ENCODE measurements around the gene DGKI.

Gene DGKI

DNA sequence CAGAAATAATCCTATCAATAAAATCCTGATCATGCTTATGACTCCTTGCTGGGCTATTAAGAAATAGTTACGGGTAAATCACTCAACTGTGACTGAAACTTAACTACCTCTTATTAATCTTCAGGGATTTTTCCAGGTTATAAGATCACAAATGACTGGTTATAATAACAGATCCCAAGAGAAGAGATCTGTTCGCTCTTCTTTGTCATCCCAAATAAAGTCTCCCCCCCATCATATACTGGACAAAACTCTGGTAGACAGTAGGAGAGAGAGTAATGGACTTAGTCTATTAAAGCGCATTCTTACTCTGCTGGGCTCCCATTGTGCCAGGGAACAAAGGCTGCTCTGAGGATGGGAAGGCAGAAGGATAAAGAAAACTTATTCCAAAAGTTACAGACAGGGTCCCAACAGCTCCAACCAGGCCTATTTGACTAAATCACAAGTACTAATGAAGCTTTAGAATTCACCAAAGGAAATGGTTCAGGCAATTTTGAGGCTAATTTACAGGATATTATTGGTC, 233.7 kb downstream of the DGKI start:
- in situ Hi-C loops (cut with HindIII; ENCODE audit: low sequenced_read_pairs), result loop anchor here (25.0 kb wide), 2 partner anchors 399 to 451 kb away; partner anchors contain the start of gene CREB3L2

DNA sequence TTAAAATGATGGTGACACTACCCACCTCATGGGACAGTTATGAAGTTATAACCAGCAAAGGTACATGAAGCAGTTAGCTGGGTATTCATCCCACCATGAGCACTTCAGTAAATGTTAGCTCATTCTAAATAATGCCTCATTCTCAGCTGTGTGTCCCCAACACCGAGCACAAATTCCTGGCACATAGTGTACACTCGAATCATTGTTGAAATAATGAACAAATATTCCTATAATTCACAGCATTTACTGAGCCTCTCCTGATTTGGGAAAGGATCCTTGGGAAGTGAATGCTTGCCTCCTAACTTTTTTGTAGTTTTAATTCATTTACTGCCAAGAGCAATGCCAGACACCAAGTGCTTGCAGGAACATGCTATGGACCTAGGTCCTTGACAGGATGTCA, 235.2 kb downstream of the DGKI start:
- in situ Hi-C loops (cut with HindIII; ENCODE audit: low sequenced_read_pairs), result loop anchor here (25.0 kb wide), 2 partner anchors 401 to 449 kb away; partner anchors contain the start of gene CREB3L2

DNA sequence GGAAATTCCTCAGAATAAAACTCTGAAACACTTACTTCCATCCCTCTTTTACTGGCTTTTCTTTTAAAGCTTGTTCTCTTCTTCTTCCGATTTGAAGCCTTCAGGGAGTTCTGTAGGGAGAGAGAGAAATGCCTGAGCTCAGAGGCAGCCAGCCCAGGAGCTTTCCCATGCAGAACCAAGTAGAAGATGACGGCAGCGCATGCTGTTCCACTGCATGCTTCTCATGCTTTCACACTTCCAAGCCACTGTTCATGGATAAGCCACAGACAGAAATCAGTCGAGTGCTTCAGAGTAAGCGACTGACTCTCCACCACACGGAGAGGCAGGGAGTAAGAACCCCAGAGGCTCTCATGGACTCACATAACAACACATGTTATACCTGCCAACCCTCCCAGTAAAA, 237.3 kb downstream of the DGKI start:
- in situ Hi-C loops (cut with HindIII; ENCODE audit: low sequenced_read_pairs), result loop anchor here (25.0 kb wide), 2 partner anchors 403 to 447 kb away; partner anchors contain the start of gene CREB3L2

DNA sequence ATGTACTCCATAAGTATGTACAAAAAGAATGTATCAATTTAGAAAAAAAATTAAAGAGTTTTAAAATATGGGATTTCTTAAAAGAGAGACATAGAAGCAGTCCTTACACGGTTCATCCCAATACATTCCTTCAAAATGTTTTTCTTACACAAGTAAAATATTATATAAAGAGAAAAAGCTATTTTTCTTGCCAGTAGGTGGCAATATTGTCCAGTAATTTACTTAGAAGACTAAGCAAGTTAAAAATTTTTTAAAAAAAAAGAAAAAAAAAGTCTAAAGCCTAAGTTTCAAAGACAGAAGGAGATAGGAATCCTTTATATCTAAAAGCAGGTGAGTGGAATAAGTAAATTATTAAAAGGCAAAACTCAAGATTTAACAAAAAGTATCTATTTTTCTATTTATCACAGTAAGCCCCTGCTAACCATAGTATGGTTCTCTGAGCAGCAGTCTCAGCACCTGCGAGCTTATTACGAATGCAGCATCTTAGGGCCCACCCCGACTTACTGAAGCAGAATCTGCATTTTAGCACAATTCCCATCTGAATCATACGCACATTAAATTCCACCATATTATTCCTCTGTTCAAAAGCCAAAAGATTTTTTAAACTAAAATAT, 240.6 kb downstream of the DGKI start:
- in situ Hi-C loops (cut with HindIII; ENCODE audit: low sequenced_read_pairs), result loop anchor here (25.0 kb wide), 2 partner anchors 406 to 444 kb away; partner anchors contain the start of gene CREB3L2

DNA sequence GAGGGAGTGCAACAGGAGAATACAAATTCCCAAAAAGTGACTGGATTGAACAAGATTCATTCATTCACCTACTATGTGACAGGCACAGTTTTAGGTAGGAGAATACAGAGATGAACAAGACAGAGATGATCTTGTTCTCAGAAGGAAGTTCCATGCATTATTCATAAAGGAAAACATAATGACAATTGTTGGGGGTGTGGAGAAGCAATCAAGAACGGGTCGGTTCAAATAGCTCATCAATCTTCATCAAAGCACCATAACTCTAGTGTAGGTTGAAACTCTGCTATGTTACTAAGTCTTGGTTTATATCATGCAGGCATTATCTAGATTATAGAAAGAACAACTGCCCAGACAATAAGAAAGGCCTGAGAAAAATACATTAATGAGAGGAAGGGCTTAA, 243.7 kb downstream of the DGKI start:
- in situ Hi-C loops (cut with HindIII; ENCODE audit: low sequenced_read_pairs), result loop anchor here (25.0 kb wide), 2 partner anchors 409 to 441 kb away; partner anchors contain the start of gene CREB3L2

DNA sequence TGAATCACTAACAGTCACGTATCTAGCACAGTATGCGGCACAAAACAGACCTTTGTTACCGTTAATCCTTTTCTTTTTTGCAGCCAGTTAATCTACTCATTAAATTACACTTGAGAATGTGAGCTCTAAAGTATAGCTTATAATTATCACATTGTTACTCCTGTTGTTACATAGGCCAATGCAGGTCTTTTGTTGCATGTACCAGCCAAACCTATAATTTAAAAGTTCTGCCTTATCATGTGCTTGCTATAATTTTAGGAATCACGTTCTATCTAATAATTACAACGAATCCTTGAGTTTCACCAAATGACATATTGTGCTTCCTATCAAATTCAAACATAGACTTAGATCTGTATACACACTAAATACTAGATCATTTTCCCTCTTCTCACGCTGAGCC, 245.1 kb downstream of the DGKI start:
- in situ Hi-C loops (cut with HindIII; ENCODE audit: low sequenced_read_pairs), result loop anchor here (25.0 kb wide), 2 partner anchors 411 to 439 kb away; partner anchors contain the start of gene CREB3L2

DNA sequence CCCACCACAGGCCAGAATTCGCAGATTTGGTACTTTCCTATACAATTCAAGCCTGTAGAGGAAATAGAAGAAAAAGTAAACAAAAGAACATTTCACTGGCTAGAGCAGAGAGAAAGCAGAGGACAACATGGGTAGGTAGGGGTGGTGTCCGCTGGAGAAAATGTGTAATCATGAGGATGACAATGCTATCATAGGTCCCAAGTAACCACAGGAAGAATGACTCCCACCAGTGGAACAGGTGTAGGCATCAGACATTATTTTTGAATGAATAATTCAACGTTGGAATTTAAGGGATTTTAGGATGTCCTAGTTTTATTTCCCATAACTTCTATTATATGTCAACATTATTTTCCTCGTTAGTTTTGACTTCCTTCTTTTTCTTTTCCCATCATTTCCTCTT, 248.9 kb downstream of the DGKI start:
- in situ Hi-C loops (cut with HindIII; ENCODE audit: low sequenced_read_pairs), result no loop called here

DNA sequence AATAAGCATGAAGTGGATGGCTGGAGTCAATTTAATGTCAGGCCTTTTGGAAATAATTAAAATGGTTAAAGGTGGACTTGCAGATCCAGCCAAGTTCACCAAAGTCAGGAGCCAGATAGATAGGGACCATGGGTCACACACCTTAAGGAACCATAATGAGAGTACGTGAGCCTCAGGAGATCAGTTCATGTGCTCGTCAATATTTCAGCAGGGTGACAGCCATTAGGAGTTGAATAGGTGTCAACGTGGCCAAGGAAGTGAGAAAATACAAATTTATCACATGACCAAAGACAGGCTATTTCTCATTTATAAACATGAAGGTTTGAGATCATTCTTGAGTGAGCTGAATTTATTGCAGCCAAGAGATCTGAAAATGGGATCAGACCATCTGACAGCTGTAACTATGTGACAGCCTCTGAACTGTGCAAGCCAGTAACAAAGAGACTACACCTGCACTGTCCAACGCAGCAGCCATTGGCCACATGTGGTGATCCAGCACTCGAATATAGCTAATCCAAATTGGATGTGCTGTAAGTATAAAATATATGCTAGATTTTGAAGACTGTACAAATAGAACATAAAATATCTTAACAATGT, 253.6 kb downstream of the DGKI start:
- in situ Hi-C loops (cut with HindIII; ENCODE audit: low sequenced_read_pairs), result no loop called here

DNA sequence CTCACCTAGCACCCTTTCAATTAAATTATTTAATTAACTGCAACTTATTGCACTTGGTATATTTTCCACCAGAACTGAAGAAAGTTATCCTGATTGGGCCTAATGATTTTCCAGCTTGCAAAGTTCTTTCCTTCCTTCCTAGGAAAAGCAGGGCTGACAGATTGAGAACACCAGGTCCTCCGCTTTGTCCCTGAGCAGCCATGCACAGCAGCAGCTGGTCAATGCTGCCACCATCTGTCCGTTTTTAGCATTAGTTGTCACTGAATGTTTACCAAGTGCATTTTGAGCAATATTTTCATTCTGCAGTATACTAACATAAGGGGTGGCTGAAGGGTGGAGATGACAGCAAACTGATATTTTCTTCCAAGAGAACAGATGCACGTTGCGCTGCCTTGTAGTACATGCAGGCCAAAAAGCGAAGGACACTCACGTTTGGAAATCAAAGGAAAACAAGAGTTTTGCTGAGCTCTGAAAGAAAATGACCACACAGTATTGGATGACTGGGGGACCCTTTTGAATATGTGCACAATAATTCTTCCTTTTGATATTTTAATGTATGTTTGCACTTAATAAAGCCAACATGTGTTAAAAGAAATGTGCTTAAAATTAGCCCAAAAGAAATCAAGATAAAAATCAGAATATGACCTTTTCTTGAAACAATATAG, 254.4 kb downstream of the DGKI start:
- in situ Hi-C loops (cut with HindIII; ENCODE audit: low sequenced_read_pairs), result no loop called here

DNA sequence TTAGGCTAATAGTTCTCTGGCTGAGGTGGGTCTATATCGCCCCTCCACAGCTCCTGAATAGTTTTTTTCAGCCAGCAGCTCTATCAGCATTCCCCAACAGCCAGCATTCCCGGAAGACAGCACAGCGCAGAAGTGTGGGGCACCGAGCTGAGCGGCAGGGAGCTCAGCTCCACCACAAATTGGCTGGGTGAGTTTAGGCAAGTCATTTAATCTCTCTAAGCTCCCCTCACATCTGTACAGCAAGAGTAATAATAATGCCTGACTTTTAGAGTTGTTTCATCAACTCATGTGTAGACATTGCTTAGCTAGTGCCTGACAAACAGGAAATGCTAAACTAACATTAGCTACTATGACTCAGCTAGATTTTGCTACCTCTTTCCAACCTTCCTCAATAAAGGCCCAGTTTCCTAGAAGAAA, 255.3 kb downstream of the DGKI start:
- in situ Hi-C loops (cut with HindIII; ENCODE audit: low sequenced_read_pairs), result no loop called here

DNA sequence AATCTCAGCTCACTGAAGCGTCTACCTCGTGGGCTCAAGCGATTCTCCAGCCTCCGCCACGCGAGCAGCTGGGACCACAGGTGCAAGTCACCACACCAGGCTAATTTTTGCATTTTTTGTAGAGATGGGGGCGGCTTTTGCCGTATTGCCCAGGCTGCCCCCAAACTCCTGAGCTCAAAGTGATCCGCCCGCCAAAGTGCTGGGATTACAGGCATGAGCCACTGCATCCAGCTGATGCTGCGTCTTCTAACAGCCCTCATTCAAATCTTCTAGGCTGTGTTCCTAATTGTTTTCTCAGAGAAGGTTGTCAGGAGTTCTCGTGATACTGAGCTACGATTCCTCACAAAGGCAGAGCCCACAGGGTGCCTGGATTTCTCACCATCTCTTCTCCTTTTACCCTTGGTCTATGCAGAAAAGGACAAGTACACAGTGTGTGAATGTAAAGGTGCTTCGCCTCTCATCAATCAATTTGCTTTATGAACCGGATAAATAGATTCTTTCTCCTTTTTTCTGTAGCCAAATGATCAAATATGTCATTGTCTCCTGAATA, 255.9 kb downstream of the DGKI start:
- in situ Hi-C loops (cut with HindIII; ENCODE audit: low sequenced_read_pairs), result no loop called here

DNA sequence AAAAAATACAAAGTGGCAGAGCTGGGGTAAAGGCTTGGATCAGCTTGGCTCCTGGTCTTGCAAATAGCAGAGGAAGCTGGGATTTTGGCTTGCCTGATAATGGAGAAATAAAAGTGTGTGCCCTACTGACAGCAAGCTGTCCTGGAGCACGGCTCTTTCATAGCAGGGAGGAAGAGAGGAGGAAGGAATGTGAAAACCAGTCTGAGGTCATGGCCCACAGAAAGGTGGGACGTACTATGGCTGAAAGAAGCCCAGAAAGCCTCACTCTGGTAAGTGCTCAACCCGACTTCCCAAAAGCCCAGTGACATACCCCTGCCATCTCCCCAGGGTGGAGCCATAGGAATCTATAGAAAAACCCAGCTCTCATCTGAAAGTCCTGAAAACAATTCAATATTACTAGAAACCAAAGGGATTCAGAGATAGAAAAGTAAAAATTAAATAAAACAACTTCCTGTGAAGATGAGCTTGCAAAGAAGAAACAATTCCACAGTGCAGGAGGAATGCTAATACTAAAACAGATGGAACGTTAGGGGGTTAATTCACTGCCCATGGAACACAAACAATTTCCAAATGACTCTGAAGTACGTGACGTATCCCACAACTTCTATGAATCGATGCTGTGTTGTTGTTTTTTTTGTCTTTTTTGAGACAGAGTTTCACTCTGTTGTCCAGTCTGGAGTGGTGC, 256.6 kb downstream of the DGKI start:
- in situ Hi-C loops (cut with HindIII; ENCODE audit: low sequenced_read_pairs), result no loop called here

DNA sequence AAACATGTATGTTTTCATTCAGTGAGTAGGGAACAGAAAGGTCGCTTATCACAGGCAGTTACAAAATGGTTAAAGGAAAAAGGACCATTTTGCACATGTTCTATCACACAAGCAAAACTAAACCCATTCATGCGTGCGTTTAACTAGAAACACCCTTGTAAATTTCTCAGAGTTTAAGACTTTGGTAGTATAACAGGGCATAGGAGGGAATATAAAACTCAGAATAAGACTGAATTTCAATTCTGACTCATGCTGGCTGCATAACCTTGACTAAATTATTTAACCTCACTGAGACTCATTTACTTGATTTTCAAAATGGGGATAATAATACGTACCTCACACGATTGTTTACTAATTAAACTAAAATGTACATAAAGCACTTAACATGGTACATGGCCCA, 259.4 kb downstream of the DGKI start:
- in situ Hi-C loops (cut with HindIII; ENCODE audit: low sequenced_read_pairs), result no loop called here

DNA sequence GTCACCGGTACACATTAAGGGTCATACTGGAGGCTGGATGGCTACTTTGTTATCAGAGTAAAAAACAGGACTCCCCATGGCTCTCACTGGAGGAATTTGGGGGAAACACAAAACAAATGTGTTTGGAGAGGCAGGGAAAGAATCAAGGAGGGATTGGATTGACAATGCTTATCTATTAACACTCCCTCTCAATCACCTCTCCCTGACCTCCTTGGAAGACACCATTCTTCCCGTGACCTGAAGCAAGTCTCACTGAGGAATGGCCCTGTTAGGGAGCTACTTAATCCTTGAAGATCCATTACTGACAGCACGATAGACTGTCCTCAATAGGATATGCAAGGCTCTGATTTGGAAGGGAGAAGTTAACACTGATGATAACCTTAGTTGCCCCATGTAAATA, 261.2 kb downstream of the DGKI start:
- in situ Hi-C loops (cut with HindIII; ENCODE audit: low sequenced_read_pairs), result no loop called here

DNA sequence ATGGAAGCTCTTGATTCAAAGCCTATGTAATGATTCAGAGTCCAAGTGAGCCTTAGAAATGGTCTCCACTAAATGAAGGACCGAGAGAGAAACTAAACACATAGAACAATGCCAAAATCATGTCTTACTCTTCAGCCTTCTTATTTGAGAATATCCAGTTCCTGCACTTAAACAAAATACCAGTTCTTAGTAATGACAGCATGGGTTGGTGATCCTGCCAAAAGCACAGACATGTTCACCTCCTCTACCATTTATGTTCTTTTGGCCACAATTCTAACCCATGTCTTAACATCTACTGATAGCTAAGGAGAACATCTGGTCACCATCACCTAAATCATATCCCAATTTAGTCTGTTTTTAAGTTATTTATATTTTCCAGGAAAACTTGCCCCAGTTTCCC, 263.6 kb downstream of the DGKI start:
- in situ Hi-C loops (cut with HindIII; ENCODE audit: low sequenced_read_pairs), result no loop called here

DNA sequence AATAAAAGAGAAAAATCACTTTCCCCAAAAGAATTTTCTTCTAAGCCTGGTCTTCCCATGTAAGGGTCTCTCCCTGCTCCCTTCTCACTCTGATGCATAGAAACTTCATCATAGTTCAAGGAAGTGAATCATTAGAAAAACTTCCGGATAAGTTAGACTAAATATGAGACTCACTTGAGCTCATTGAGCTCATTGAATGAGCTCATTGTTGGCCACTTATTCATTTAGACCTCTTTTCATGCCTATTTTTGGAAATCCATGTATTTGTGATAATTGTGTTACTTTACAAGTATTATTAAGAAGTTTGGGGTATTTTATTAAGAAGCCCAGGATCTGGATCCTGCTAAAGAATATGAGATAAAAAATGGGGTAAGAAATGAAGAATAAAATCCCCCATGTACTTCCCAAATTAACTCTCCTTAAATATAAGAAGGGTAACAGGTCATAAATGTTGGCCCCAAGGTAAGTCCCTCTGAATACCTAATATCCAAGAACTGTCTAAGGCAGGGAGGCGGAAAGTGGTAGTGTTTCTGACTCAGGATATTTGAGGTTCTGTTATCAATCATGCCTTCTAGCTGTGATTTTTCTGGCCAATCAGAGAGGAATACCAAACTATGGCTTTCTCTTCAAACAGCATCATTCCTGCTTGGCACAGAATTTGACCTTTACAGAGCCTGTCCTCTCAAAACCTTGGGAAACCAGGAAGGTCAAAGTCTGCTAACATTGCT, 266.7 kb downstream of the DGKI start:
- in situ Hi-C loops (cut with HindIII; ENCODE audit: low sequenced_read_pairs), result no loop called here

DNA sequence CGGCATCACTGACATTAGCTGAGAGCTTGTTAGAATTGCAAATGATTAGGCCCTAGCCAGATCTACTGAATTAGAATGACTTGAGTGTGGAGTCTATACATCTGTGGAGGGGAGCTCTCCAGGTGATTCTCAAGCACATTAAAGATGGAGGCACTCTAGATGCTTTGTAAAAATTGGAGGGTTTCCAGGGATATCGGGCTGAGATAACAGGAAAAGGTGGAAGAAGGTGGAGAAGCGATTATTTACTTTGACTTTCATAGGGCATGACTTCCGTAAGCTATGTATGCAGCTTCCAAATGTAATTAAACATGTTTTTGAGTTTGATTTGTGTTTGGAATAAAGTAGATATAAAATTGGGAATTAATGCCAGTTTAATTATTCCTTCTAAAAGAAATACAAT, 268.2 kb downstream of the DGKI start:
- in situ Hi-C loops (cut with HindIII; ENCODE audit: low sequenced_read_pairs), result no loop called here

DNA sequence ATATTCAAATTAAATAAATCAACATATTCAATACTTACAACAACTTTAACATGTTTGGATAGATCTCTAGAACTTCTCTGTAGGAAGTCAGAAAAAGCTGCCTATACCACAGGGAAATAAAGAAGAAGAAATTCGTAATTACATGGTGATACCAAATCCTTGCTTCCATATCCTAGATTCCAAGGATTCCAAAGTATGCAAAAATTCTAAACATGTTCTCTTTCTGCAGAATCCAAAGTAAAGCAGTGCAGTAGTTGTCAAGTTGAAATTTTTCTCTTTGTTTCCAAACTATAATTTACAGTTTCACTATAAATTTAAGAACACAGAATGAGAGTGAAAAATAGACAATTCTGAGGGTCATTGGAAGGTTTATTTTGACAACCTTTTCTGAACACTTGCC, 269.6 kb downstream of the DGKI start:
- in situ Hi-C loops (cut with HindIII; ENCODE audit: low sequenced_read_pairs), result no loop called here

DNA sequence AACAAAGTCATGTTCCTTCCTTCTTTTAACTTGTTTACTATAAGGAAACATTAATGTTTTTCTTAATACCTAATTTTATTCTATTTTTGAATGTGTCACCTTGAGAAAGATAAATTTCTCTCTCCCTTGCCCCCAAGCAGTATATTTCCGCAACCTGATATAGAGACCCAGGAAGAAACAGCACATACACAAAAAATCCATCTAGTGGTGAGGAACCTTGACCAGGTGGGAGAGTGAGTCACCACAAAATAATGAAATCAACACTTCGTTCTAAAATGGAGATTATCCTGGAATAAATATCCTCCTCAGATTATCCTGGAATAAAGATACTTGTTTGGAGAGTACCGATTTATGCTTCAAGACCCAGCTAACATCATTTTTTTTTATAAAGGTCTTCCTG, 270.3 kb downstream of the DGKI start:
- in situ Hi-C loops (cut with HindIII; ENCODE audit: low sequenced_read_pairs), result no loop called here

DNA sequence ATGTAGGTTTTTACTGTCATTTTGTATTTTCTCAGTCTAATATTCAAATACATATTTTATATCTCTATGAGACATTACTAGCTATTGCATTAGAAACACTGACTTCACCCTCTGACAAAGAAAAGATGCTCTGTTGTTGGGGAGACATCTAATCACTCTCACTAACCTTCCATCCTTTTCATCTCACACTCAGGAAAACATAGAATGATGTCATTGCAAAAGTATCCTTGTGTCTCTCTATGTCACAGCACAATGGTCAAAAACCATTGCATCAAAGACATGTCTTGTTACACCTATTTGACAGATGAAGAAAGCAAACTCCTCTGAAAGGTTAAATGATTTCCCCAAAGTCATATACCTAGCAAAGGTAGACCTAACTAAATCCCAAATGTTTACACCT, 272.0 kb downstream of the DGKI start:
- in situ Hi-C loops (cut with HindIII; ENCODE audit: low sequenced_read_pairs), result no loop called here

Measured in endothelial cell of hepatic sinusoid (primary cell).